Activated CD4-positive, alpha-beta T cell treated with anti-CD3 and anti-CD28 coated beads for 36 hours (primary cell): ENCODE results near the gene OR4B1. TPM values are rescaled to one million over a fixed set of nuclear protein-coding genes. Genes with fewer than 3 reads are reported as not detected.

Experiments
- ATAC-seq: fragments of 200-7000 bp; cut with Tn5 transposase; one replicate; pipeline ENCODE4 v1.10.0; 2021; ENCODE audit warnings: mild to moderate bottlenecking, moderate library complexity
- CTCF ChIA-PET: fragments of 350-600 bp; sonication (Branson Sonifier 250); formaldehyde crosslinking; loops from one replicate; lab custom pipeline; 2021; ENCODE audit warnings: antibody characterized with exemption; lab: Charles Lee
- POLR2A ChIA-PET: fragments of 350-600 bp; sonication (Branson Sonifier 250); formaldehyde crosslinking; loops from one replicate; lab custom pipeline; 2021; ENCODE audit warnings: antibody characterized with exemption, inconsistent platforms; lab: Charles Lee
- DNase-seq: peaks from one replicate; pipeline ENCODE4 v3.0.0-alpha.2; 2020
- H3K27ac Mint-ChIP-seq: one replicate; pipeline ENCODE4 v1.8.0; 2021; ENCODE audit warnings: mixed read lengths
- H3K27me3 Mint-ChIP-seq: one replicate; pipeline ENCODE4 v1.8.0; 2021; ENCODE audit warnings: mixed read lengths
- H3K36me3 Mint-ChIP-seq: one replicate; pipeline ENCODE4 v1.8.0; 2021; ENCODE audit warnings: low read depth, mixed read lengths
- H3K4me1 Mint-ChIP-seq: one replicate; pipeline ENCODE4 v1.8.0; 2021; ENCODE audit warnings: mixed read lengths
- H3K4me3 Mint-ChIP-seq: one replicate; pipeline ENCODE4 v1.8.0; 2021; ENCODE audit warnings: mild to moderate bottlenecking, moderate library complexity, mixed read lengths
- H3K9me3 Mint-ChIP-seq: one replicate; pipeline ENCODE4 v1.8.0; 2021; ENCODE audit warnings: low read depth, mixed read lengths
- intact Hi-C, 2 experiments: fragments of 100-400 bp; cut with DNase I in 1 of 2; cut with micrococcal nuclease in 1 of 2; formaldehyde crosslinking; loops; one replicate each; pipeline versions ENCODE4 v1.14.2 to v1.15.1; 2022 to 2024; cut with DNase I, micrococcal nuclease
- total RNA-seq, 2 experiments: library from RNA; stranded (reverse); gene quantifications; one replicate each; pipeline ENCODE4 v1.2.3, GENCODE V29; 2021

OR4B1 gene
- total RNA-seq, 2 experiments from 2014 or later, result not detected

DNA sequence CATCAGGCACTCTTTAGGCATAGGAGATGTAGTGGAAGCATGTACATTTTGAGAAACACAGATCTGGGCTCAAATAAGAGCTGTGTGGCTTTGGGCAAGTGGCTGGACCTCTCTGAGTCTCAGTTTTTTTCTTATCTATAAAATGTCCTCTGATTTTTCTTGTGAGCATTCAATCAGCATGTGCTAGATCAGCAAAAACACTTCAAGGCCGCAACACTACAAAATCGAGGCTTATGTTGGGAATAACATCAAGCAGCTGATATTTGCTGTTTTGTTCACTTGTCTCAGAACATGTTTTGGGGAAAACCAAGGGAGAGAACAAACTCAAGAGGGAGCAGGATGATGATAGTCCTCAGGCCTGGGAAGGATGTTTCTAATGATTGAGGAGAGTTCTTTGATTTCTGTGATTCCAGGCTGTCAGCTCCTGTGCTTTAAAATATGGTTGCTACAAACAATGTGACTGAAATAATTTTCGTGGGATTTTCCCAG is 46.9 kb downstream of the OR4B1 start, which contains the start of gene OR4X1:
Gene OR4X1 (plus strand): TSS at position 439 of the 489 bp plus-strand sequence. CDS start 0 bp downstream, at position 439.
- POLR2A ChIA-PET, result no interaction called here
- H3K9me3 Mint-ChIP-seq, result no peaks in the 10 kb centered on the region
- ATAC-seq, result no peak
- H3K4me1 Mint-ChIP-seq, result no peaks in the 10 kb centered on the region
- H3K27me3 Mint-ChIP-seq, result no peaks in the 10 kb centered on the region
- H3K36me3 Mint-ChIP-seq, result no peaks in the 10 kb centered on the region
- DNase-seq, result no peak
- no peak within 1 kb of the TSS for H3K4me3 Mint-ChIP-seq
- intact Hi-C loops, result no loop called here
- no peak within 1 kb of the TSS for H3K27ac Mint-ChIP-seq
- CTCF ChIA-PET, result no interaction called here

Other genes starting within 250 kb of the OR4B1 start
- 10 to 100 TPM; 20.8 to 21.3 TPM for gene PTPRJ, start 236.3 kb upstream of the OR4B1 start, total RNA-seq
- not detected for gene OR4X2, start 28.3 kb downstream of the OR4B1 start, total RNA-seq
- gene OR4X1, start 47.1 kb downstream of the OR4B1 start, total RNA-seq, result not detected
- gene OR4S1, start 89.4 kb downstream of the OR4B1 start, total RNA-seq, result not detected
- gene OR4C3, start 108.1 kb downstream of the OR4B1 start, total RNA-seq, result not detected
- gene OR4C5, start 149.7 kb downstream of the OR4B1 start, total RNA-seq, result not detected